Ishikawa (cell line): ENCODE results near the gene BFAR.

ENCODE experiments used
- CEBPB ChIP-seq: IDR thresholded peaks from 2 replicates; pipeline ENCODE4 v1.6.1; 2012
- CREB1 ChIP-seq: IDR thresholded peaks from 2 replicates; pipeline ENCODE4 v1.6.1; 2012; ENCODE audit warnings: low read depth
- EGR1 ChIP-seq: IDR thresholded peaks from 2 replicates; pipeline ENCODE4 v1.6.1; 2012
- EP300 ChIP-seq: IDR thresholded peaks from 2 replicates; pipeline ENCODE4 v1.6.1; 2012; ENCODE audit warnings: borderline replicate concordance
- FOXM1 ChIP-seq: IDR thresholded peaks from 2 replicates; pipeline ENCODE4 v1.6.1; 2012; ENCODE audit warnings: low read depth, borderline replicate concordance
- MAX ChIP-seq: IDR thresholded peaks from 2 replicates; pipeline ENCODE4 v1.6.1; 2012
- NFIC ChIP-seq: IDR thresholded peaks from 2 replicates; pipeline ENCODE4 v1.6.1; 2012
- RAD21 ChIP-seq: IDR thresholded peaks from 2 replicates; pipeline ENCODE4 v1.6.1; 2012; ENCODE audit warnings: low read depth
- REST ChIP-seq: IDR thresholded peaks from 2 replicates; pipeline ENCODE4 v1.6.1; 2012; ENCODE audit warnings: low read depth, mild to moderate bottlenecking
- TAF1 ChIP-seq: IDR thresholded peaks from 2 replicates; pipeline ENCODE4 v1.6.1; 2012; ENCODE audit warnings: low read depth, mild to moderate bottlenecking
- TCF12 ChIP-seq: IDR thresholded peaks from 2 replicates; pipeline ENCODE4 v1.6.1; 2012; ENCODE audit warnings: low read depth
- TEAD4 ChIP-seq: IDR thresholded peaks from 2 replicates; pipeline ENCODE4 v1.6.1; 2012
- YY1 ChIP-seq: IDR thresholded peaks from 2 replicates; pipeline ENCODE4 v1.6.1; 2012; ENCODE audit warnings: low read depth
- ZBTB7A ChIP-seq: IDR thresholded peaks from 2 replicates; pipeline ENCODE4 v1.6.1; 2012; ENCODE audit warnings: low read depth
- TF ChIP-seq, protein P1 (sequence below): IDR thresholded peaks from 2 replicates; pipeline ENCODE4 v1.6.1; 2012

Gene BFAR

GRCh38 chr16:14618566-14618965 lies 14.2 kb upstream of the BFAR start:
- TF ChIP-seq NFIC, result no peak
- TF ChIP-seq TAF1, result no peak
- TF ChIP-seq EGR1, result no peak
- no peak for TF ChIP-seq RAD21

- TF ChIP-seq NFIC, result no peak
- TF ChIP-seq CEBPB, result no peak
- TF ChIP-seq RAD21, result no peak
- TF ChIP-seq YY1, result no peak
- TF ChIP-seq EGR1, result no peak
- TF ChIP-seq ZBTB7A, result no peak
- TF ChIP-seq REST, result no peak
- no peak for TF ChIP-seq TAF1
- TF ChIP-seq CREB1, result no peak
- no peak for TF ChIP-seq TCF12
- TF ChIP-seq EP300, result no peak
- no peak for TF ChIP-seq TEAD4
- TF ChIP-seq, protein P1, sequence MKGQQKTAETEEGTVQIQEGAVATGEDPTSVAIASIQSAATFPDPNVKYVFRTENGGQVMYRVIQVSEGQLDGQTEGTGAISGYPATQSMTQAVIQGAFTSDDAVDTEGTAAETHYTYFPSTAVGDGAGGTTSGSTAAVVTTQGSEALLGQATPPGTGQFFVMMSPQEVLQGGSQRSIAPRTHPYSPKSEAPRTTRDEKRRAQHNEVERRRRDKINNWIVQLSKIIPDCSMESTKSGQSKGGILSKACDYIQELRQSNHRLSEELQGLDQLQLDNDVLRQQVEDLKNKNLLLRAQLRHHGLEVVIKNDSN, result no peak
- no peak for TF ChIP-seq FOXM1
- no peak for TF ChIP-seq MAX
Measured at GRCh38 chr16:14627078-14627477, 5.7 kb upstream of the BFAR start.

GRCh38 chr16:14628806-14629611 lies 3.7 kb upstream of the BFAR start:
- TF ChIP-seq CEBPB (no peak), NFIC (no peak), MAX (no peak), EGR1 (no peak)
- TF ChIP-seq, protein P1, result no peak

DNA sequence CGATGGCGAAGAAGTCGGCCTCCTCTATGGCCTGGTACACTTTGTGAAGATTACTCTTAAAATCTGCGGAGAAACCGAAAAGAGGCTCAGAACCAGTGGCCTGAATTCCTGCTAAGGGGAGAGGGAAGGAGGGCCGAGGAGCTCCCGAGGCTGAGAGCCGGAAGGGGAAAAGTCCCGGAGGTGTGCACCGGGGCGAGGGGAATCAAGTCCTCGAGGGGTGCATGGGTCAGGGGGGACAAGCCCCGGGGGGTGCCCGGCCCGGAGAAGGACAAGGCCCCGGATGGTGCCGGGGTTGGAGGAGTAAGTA lies 3.2 kb upstream of the BFAR start:
- TF ChIP-seq TCF12 (no peak), CEBPB (no peak), TAF1 (no peak), RAD21 (no peak)
- TF ChIP-seq, protein P1, result no peak

- TF ChIP-seq CREB1 (peak; percentile 58; the same call in 1 of the 2 replicates), TAF1 (peak; percentile 63), REST (no peak), EP300 (no peak), YY1 (0 out of 2 replicates have a peak, but pooled peaks have one; percentile 16), ZBTB7A (0 out of 2 replicates have a peak, but pooled peaks have one; percentile 54), CEBPB (no peak), MAX (peak; percentile 83)
Measured at GRCh38 chr16:14629919-14630619, 2.7 kb upstream of the BFAR start, which contains the start of gene PARN. PARN (minus strand) TSS chr16:14630260; CDS start chr16:14630125, 135 bp downstream.

- TF ChIP-seq REST (no peak), CREB1 (no peak), FOXM1 (no peak), MAX (no peak), ZBTB7A (no peak), CEBPB (no peak), EP300 (no peak), RAD21 (no peak), NFIC (no peak), EGR1 (no peak)
Measured at GRCh38 chr16:14634389-14634725, 1.6 kb downstream of the BFAR start.
